ENCODE measurements around the gene HP1BP3.

HP1BP3 gene

DNA sequence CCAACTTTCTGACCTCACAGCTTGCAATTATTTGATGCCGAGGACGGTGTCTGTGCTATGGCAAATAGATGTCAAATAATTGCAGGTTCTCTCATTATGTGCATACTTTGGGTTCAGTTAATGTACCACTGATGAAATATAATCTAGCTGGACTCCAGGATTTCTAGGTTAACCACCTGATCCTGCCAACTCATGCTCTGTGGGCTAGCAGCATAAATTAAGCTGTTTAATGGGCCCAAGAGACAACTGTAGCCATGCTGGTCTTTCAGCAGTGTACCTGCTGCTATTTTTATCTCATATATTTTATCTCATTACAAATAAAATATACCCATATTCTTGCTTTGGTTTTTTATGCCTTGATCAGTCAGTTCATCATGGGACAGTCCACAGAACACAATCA lies 43.3 kb upstream of the HP1BP3 start:
- Histone ChIP-seq H3K79me2 (ENCODE audit: low read length) (no peaks in the 10 kb centered on the region), H4K20me1 (ENCODE audit: insufficient read depth, low read length) (no peaks in the 10 kb centered on the region), H3K36me3 (replicated peaks; ENCODE audit: low read depth, low read length) (no peaks in the 10 kb centered on the region), H3K27me3 (ENCODE audit: low read depth, low read length) (no peaks in the 10 kb centered on the region), H3K4me1 (ENCODE audit: low read length) (no peaks in the 10 kb centered on the region), H3K9ac (ENCODE audit: low read length) (no peak overlapping the region), H3K4me3 (ENCODE audit: low read length) (no peak overlapping the region), H3K9me3 (ENCODE audit: insufficient read depth, low read length) (no peaks in the 10 kb centered on the region), H3K27ac (ENCODE audit: low read length) (no peak overlapping the region), H3K4me2 (ENCODE audit: low read length) (no peak overlapping the region), H2AFZ (ENCODE audit: low read depth, low read length) (no peak overlapping the region)
- TF ChIP-seq EZH2phosphoT487 (IDR thresholded peaks at IDR 0.05; ENCODE audit: low read depth): no peak
- TF ChIP-seq, protein P1, sequence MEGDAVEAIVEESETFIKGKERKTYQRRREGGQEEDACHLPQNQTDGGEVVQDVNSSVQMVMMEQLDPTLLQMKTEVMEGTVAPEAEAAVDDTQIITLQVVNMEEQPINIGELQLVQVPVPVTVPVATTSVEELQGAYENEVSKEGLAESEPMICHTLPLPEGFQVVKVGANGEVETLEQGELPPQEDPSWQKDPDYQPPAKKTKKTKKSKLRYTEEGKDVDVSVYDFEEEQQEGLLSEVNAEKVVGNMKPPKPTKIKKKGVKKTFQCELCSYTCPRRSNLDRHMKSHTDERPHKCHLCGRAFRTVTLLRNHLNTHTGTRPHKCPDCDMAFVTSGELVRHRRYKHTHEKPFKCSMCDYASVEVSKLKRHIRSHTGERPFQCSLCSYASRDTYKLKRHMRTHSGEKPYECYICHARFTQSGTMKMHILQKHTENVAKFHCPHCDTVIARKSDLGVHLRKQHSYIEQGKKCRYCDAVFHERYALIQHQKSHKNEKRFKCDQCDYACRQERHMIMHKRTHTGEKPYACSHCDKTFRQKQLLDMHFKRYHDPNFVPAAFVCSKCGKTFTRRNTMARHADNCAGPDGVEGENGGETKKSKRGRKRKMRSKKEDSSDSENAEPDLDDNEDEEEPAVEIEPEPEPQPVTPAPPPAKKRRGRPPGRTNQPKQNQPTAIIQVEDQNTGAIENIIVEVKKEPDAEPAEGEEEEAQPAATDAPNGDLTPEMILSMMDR (IDR thresholded peaks at IDR 0.05; ENCODE audit: low read depth, low read length): no peak

DNA sequence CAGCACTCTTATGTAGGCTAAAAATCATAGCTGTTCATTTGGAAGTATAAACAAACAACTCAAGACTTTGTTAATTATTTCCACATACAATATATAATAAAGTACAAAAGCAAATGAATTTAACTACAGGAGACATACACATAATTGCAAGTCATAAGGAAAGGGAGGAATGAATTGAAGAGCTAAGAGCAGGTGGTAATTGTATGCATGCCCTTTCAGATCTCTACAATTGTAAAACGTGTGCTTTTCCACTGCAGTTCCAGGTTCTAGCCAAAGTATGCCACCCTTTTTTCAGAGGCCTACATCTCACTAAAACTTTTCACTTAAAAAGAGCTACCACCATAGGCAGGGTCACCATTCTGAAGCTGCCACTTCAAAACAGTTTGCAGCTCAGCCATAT lies 42.8 kb upstream of the HP1BP3 start:
- Histone ChIP-seq H2AFZ (ENCODE audit: low read depth, low read length) (no peak overlapping the region), H3K9me3 (ENCODE audit: insufficient read depth, low read length) (no peaks in the 10 kb centered on the region), H3K9ac (ENCODE audit: low read length) (no peak overlapping the region), H3K79me2 (ENCODE audit: low read length) (no peaks in the 10 kb centered on the region), H3K36me3 (replicated peaks; ENCODE audit: low read depth, low read length) (no peaks in the 10 kb centered on the region), H3K27me3 (ENCODE audit: low read depth, low read length) (no peaks in the 10 kb centered on the region), H3K4me2 (ENCODE audit: low read length) (no peak overlapping the region), H3K4me1 (ENCODE audit: low read length) (no peaks in the 10 kb centered on the region), H4K20me1 (ENCODE audit: insufficient read depth, low read length) (no peaks in the 10 kb centered on the region), H3K27ac (ENCODE audit: low read length) (no peak overlapping the region), H3K4me3 (ENCODE audit: low read length) (no peak overlapping the region)
- TF ChIP-seq EZH2phosphoT487 (IDR thresholded peaks at IDR 0.05; ENCODE audit: low read depth): no peak
- TF ChIP-seq, protein P1 (IDR thresholded peaks at IDR 0.05; ENCODE audit: low read depth, low read length): no peak

DNA sequence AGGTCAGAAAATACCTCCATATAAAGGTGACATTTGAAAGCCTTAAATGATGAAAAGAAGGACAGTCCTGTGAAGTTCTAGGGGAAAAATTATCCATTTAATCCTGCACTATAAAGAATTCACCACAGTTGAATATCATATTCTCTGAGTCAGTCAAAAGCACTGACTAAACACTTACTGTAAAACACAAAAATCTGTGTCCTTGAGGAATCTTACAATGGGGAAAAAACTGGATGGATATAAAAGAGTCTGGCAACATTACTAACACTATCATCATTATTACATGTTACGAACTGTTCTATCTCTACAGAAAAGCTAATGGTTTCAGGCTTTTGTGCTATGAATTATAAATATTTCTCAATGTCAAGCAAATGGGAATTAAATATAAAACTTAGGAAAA lies 42.4 kb upstream of the HP1BP3 start:
- TF ChIP-seq, protein P1 (IDR thresholded peaks at IDR 0.05; ENCODE audit: low read depth, low read length): no peak
- no peak for TF ChIP-seq EZH2phosphoT487 (IDR thresholded peaks at IDR 0.05; ENCODE audit: low read depth)
- Histone ChIP-seq H3K27ac (ENCODE audit: low read length) (no peak overlapping the region), H3K27me3 (ENCODE audit: low read depth, low read length) (no peaks in the 10 kb centered on the region), H4K20me1 (ENCODE audit: insufficient read depth, low read length) (no peaks in the 10 kb centered on the region), H3K9me3 (ENCODE audit: insufficient read depth, low read length) (no peaks in the 10 kb centered on the region), H3K36me3 (replicated peaks; ENCODE audit: low read depth, low read length) (no peaks in the 10 kb centered on the region), H3K4me2 (ENCODE audit: low read length) (no peak overlapping the region), H3K9ac (ENCODE audit: low read length) (no peak overlapping the region), H3K79me2 (ENCODE audit: low read length) (no peaks in the 10 kb centered on the region), H3K4me1 (ENCODE audit: low read length) (no peaks in the 10 kb centered on the region), H2AFZ (ENCODE audit: low read depth, low read length) (no peak overlapping the region), H3K4me3 (ENCODE audit: low read length) (no peak overlapping the region)

DNA sequence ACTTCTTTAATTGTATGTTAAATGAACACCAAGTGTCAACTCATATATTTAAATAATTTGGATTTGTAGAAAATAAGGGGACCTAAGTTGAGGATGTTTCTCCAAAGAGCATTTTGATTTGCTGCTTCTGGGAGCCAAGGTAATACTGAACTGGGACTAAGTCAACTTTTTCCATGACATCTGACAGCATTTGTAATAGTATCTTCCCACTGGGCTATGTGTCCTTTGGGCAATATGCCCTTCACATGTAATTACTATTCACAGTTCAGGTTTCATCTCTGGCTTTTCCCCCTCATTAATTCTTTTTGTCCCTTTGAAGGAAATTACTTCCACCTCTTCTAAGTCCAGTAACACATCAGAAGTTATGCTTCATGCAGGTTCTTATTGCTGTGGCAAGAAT lies 36.7 kb upstream of the HP1BP3 start:
- H3K27ac ChIP-seq (ENCODE audit: low read length): no peak overlapping the region
- no peaks in the 10 kb centered on the region for H3K36me3 ChIP-seq (replicated peaks; ENCODE audit: low read depth, low read length)
- H3K9me3 ChIP-seq (ENCODE audit: insufficient read depth, low read length): no peaks in the 10 kb centered on the region

More for the DNA sequence above, 36.7 kb upstream of the HP1BP3 start:
- H3K4me3 ChIP-seq (ENCODE audit: low read length): no peak overlapping the region
- no peaks in the 10 kb centered on the region for H3K4me1 ChIP-seq (ENCODE audit: low read length)
- no peaks in the 10 kb centered on the region for H3K79me2 ChIP-seq (ENCODE audit: low read length)
- no peak overlapping the region for H3K9ac ChIP-seq (ENCODE audit: low read length)
- no peaks in the 10 kb centered on the region for H3K27me3 ChIP-seq (ENCODE audit: low read depth, low read length)
- TF ChIP-seq EZH2phosphoT487 (IDR thresholded peaks at IDR 0.05; ENCODE audit: low read depth): no peak
- TF ChIP-seq, protein P1 (IDR thresholded peaks at IDR 0.05; ENCODE audit: low read depth, low read length): no peak
- no peak overlapping the region for H3K4me2 ChIP-seq (ENCODE audit: low read length)
- no peaks in the 10 kb centered on the region for H4K20me1 ChIP-seq (ENCODE audit: insufficient read depth, low read length)
- H2AFZ ChIP-seq (ENCODE audit: low read depth, low read length): no peak overlapping the region
